ENCODE results near the gene SGMS1. TPM values are rescaled to one million over a fixed set of nuclear protein-coding genes. Genes with fewer than 3 reads are reported as not detected.

Gene SGMS1
- total RNA-seq, 2 donors from 2014 or later, result 19.4 to 19.5 TPM

DNA sequence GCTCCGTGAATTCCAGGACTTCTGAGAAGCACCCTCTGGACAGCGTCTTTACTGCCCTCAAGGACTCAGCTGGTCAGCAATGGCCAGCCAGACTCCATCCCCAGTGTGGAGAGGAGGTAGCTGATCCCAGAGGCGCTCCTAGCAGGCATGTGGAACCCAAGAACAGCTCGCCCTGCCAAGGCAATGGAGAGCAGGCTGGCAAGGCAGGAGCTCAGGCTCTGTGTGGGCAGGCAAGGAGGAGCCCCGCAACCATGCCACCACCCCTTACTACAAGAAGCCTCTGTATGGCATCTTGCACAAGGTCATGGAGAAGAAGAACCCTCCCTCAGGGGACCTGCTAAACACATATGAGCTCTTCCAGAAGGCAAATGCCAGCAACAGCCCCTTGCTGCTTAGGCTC, 34.4 kb upstream of the SGMS1 start:
- Histone ChIP-seq H3K4me3 (no peak overlapping the region), H3K9ac (ENCODE audit: low read depth in 2 of 2, low read length in 2 of 2) (no peak overlapping the region), H3K27ac (no peak overlapping the region), H3K9me3 (no peaks in the 10 kb centered on the region), H3K36me3 (no peaks in the 10 kb centered on the region), H3K27me3 (no peaks in the 10 kb centered on the region), H3K4me1 (no peaks in the 10 kb centered on the region)
- TF ChIP-seq, protein P1, sequence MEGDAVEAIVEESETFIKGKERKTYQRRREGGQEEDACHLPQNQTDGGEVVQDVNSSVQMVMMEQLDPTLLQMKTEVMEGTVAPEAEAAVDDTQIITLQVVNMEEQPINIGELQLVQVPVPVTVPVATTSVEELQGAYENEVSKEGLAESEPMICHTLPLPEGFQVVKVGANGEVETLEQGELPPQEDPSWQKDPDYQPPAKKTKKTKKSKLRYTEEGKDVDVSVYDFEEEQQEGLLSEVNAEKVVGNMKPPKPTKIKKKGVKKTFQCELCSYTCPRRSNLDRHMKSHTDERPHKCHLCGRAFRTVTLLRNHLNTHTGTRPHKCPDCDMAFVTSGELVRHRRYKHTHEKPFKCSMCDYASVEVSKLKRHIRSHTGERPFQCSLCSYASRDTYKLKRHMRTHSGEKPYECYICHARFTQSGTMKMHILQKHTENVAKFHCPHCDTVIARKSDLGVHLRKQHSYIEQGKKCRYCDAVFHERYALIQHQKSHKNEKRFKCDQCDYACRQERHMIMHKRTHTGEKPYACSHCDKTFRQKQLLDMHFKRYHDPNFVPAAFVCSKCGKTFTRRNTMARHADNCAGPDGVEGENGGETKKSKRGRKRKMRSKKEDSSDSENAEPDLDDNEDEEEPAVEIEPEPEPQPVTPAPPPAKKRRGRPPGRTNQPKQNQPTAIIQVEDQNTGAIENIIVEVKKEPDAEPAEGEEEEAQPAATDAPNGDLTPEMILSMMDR (IDR thresholded peaks at IDR 0.05), result no peak
- intact Hi-C loops (cut with DNase I), result no loop called here
- no peak for DNase-seq

DNA sequence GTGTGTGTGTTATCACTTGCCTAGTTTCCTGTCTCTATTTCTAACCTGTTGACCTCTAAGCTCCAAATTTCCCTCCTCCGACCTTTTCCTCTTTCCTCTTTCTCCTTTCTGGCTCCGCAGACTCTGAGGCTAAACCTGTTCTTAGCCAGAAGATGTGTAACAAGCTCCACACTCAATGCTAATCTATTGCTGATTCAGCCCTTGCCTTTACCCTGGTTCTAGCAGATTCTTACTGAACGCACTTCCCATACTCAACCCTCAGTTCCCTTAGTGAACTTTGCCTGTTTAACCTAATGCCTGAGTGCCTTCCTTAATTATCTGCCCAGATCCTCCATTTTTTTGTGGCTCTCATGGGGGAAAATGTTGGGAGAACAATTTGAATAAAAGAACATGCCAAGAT, 30.0 kb upstream of the SGMS1 start:
- no peaks in the 10 kb centered on the region for H3K36me3 ChIP-seq
- H3K4me1 ChIP-seq, result no peaks in the 10 kb centered on the region
- H3K27ac ChIP-seq, result no peak overlapping the region
- DNase-seq, result no peak
- intact Hi-C loops (cut with DNase I), result no loop called here
- H3K9me3 ChIP-seq, result no peaks in the 10 kb centered on the region
- TF ChIP-seq, protein P1 (IDR thresholded peaks at IDR 0.05), result no peak
- H3K9ac ChIP-seq (ENCODE audit: low read depth in 2 of 2, low read length in 2 of 2), result no peak overlapping the region
- H3K27me3 ChIP-seq, result no peaks in the 10 kb centered on the region
- H3K4me3 ChIP-seq, result no peak overlapping the region

DNA sequence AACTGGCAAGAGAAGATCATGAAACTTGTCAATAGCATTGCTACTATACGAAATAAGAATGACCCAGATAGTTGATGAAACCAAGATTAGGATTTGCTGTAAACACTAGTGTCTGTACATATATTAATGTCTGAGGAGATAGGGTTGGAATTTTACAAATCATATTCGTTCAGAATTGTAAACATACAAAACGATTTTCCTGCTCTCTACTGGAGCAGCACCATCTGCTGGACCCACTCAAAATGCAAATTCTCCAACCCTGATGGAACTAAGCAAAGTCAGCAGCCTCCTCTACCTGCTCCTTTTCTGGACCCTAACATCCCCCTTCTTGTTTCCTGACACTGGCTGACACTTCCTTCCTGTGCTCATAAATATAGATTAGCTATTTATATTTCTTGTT, 29.4 kb upstream of the SGMS1 start:
- Histone ChIP-seq H3K4me1 (no peaks in the 10 kb centered on the region), H3K9ac (ENCODE audit: low read depth in 2 of 2, low read length in 2 of 2) (no peak overlapping the region), H3K9me3 (no peaks in the 10 kb centered on the region), H3K36me3 (no peaks in the 10 kb centered on the region), H3K27ac (no peak overlapping the region), H3K27me3 (no peaks in the 10 kb centered on the region), H3K4me3 (no peak overlapping the region)
- intact Hi-C loops (cut with DNase I), result no loop called here
- DNase-seq, result no peak
- TF ChIP-seq, protein P1 (IDR thresholded peaks at IDR 0.05), result no peak

DNA sequence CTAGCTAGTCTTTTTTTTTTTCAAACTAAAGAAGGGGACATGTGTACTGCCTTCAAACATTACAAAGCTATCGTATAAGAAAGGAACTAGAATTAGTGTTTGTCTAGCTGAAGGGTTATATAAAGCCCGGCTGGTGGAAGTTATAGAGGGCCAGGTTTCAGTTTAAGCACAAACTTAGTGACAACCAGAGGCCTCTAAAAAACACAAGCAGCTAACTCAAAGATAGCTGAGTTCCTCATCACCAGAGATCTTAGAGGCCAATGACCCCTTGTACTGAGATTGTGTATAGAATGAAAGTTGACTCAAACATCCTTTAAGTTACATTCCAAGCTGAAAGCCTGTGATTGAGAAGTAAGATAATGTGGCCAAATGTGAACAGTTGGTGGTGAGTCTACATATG, 28.1 kb upstream of the SGMS1 start:
- no peak for DNase-seq
- no peaks in the 10 kb centered on the region for H3K27me3 ChIP-seq
- no peaks in the 10 kb centered on the region for H3K4me1 ChIP-seq
- no peaks in the 10 kb centered on the region for H3K9me3 ChIP-seq
- intact Hi-C loops (cut with DNase I), result no loop called here
- TF ChIP-seq, protein P1 (IDR thresholded peaks at IDR 0.05), result no peak
- H3K36me3 ChIP-seq, result no peaks in the 10 kb centered on the region
- H3K9ac ChIP-seq (ENCODE audit: low read depth in 2 of 2, low read length in 2 of 2), result no peak overlapping the region
- H3K27ac ChIP-seq, result no peak overlapping the region
- H3K4me3 ChIP-seq, result no peak overlapping the region

DNA sequence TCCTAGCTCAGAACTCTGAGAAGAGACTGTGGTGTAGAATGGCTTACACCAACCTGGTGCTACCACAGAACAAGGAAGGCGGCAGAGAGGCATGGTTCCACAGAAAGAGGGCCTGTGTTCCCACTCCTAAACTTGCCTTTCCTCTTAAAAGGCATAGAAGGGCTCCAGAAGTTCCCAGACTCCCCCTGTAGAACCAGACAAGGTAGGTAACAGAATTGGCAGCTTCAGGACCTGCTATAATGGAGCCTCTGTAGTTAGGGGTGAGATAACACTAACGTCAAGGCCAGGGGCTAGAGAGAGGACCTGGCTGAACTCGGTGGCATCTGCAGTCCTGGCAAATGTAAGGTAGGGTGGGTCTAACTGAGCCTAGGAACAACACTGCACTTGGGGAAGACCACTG, 26.7 kb upstream of the SGMS1 start:
- H3K27me3 ChIP-seq, result no peaks in the 10 kb centered on the region
- DNase-seq, result no peak

More for the DNA sequence above, 26.7 kb upstream of the SGMS1 start:
- Histone ChIP-seq H3K27ac (no peak overlapping the region), H3K4me1 (no peaks in the 10 kb centered on the region), H3K4me3 (no peak overlapping the region), H3K9ac (ENCODE audit: low read depth in 2 of 2, low read length in 2 of 2) (no peak overlapping the region), H3K36me3 (no peaks in the 10 kb centered on the region), H3K9me3 (no peaks in the 10 kb centered on the region)
- TF ChIP-seq, protein P1 (IDR thresholded peaks at IDR 0.05), result no peak
- intact Hi-C loops (cut with DNase I), result no loop called here
